GM21526 (cell line): Measurements from ENCODE around the gene GATD1.
"Not testable (repeated sequence)": the region's sequence is repeated elsewhere in the genome, so short reads cannot be mapped to it uniquely, and the experiment has no call there.

Experiments used
- ATAC-seq: cut with Tn5 transposase; IDR thresholded peaks from one replicate; pipeline ENCODE4 v1.9.1; 2021; ENCODE audit warnings: moderate library complexity; ENCODE audit not compliant: unreplicated experiment, low FRiP score

The GATD1 gene

GRCh38 chr11:765025-765801 lies 12.1 kb downstream of the GATD1 start:
- ATAC-seq, result no peak

GRCh38 chr11:764322-765024 lies 12.8 kb downstream of the GATD1 start:
- ATAC-seq, result no peak

DNA sequence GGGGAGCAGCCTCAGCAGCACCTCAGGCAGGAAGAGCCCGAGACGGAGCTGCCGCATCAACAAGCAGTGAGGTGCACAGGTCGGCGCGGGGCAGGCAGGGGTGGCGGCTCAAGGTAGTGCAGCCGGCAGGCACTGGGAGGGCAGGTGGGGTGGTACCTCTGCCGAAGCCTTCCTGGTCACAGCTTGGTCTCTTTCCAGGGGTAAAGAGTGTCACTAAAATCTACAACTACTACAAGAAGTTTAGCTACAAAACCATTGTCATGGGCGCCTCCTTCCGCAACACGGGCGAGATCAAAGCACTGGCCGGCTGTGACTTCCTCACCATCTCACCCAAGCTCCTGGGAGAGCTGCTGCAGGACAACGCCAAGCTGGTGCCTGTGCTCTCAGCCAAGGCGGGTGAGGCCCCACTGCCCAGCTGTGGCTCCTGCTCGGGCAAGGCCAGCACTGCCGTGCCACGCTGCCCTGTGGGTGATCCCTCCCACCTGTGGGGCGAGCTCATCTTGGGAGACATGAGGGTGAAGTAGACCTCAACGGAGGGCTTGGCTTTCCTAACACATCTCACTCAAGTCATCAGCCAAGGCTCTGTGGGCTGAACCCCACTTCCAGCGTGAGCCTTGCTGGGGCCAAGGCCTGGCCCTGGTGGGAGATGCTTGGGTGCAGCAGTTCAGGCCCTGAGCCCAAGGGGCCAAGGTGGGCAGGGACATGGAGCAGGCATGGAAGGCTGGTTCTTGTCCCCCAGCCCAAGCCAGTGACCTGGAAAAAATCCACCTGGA lies 13.6 kb downstream of the GATD1 start:
- ATAC-seq, result no peak

DNA sequence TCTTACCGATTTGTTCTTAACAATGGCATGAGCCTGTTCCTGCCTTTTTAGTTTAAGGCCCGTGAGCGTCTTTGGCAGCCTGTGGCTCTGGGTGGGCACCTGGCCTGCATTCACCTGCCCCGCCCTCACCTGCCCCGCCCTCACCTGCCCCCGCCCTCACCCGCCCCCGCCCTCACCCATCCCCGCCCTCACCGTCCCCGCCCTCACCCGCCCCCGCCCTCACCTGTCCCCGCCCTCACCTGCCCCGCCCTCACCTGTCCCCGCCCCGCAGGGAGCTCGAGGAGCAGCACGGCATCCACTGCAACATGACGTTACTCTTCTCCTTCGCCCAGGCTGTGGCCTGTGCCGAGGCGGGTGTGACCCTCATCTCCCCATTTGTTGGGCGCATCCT lies 14.2 kb downstream of the GATD1 start:
- no peak for ATAC-seq

- no peak for ATAC-seq
These were observed 14.7 kb downstream of the GATD1 start for GRCh38 chr11:762421-763072.

- no peak for ATAC-seq
These were observed 15.7 kb downstream of the GATD1 start for GRCh38 chr11:761526-762108.

- ATAC-seq, result no peak
These were observed 17.1 kb downstream of the GATD1 start for GRCh38 chr11:760236-760635.

DNA sequence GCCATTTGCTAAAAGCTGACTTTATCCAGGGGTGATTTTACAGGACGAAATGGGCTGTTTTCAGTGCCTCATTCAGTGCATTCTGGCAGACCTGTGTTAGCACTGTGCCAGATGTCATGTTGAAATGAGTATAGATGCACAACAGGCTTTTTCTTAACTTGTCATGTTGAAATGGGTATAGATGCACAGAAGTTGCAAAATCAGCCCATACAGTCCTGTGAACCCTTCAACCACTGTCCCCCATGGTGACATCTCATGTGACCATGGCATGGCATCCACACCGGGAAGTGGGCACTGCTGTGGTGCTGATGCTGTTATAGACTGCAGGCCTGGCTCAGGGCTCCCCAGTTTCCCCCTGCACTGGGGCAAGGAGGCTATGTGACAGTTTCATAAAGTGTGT lies 27.6 kb downstream of the GATD1 start:
- no peak for ATAC-seq

GRCh38 chr11:748007-748359 lies 29.3 kb downstream of the GATD1 start:
- peak; percentile 10 for ATAC-seq

- ATAC-seq, result peak; percentile 77
These were observed 29.9 kb downstream of the GATD1 start, which contains the start of gene TALDO1 for GRCh38 chr11:747158-748006. TSS of gene TALDO1 (plus strand) at chr11:747464. CDS start at chr11:747482, 18 bp downstream.

GRCh38 chr11:746289-747157 lies 30.8 kb downstream of the GATD1 start:
- ATAC-seq, result peak; percentile 13

GRCh38 chr11:745428-745827 lies 31.9 kb downstream of the GATD1 start:
- no peak for ATAC-seq

GRCh38 chr11:742571-743201 lies 34.6 kb downstream of the GATD1 start:
- no peak for ATAC-seq

DNA sequence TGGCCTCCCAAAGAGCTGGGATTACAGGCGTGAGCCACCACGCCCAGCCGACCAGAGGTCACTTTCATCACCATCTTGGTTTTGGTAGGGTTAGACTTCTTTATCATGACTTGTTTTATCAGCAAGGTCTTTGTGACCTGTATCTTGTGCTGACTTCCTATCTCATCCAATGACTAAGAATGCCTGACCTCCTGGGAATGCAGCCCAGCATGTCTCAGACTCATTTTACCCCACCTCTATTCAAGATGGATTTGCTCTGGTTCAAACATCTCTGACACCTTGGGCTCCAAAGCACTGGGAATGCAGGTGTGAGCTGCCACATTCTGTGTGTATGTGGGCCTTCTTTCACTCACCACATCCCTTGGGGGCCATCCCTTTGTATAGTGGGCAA lies 35.1 kb downstream of the GATD1 start:
- no peak for ATAC-seq

DNA sequence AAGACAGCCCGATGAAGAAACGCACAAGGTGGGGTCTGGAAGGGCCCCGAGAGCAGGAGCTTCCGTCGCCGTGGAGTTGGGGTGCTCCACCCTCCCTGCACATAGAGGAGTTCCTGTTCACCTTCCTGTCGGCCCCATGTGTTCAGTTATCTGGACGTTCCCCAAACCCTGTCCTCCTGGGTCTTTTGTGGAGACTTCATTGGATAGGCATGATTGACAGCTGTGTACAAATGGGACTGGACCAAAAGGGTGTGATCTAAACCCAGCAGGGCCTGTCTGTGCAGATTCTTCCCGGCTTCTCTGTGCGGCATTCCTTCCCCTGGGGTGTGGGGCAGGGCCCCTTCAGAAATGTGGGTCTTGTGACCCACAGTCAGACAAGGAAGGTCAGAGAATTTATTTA lies 39.4 kb downstream of the GATD1 start:
- ATAC-seq, result not testable (repeated sequence)

DNA sequence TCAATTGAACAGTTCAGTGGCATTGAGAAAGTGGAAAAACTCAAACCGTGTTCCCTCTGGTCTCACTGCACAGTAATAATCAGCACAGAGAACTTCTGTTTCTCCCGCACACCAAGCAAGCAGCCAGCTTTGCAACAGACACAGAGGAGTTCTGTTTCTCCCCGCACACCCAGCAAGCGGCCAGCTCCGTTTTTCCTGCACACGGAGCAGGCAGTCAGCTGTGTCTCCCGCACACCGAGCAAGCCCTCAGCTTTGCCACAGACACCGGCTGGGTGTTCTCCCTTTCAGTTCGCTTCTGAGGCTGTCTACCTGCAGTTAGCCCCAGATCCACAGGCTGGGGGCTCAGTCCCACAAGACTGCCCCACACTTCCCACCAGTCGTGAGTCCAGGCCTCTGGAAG lies 39.9 kb downstream of the GATD1 start:
- no peak for ATAC-seq

GRCh38 chr11:734541-734940 lies 42.7 kb downstream of the GATD1 start:
- not testable (repeated sequence) for ATAC-seq

- ATAC-seq, result no peak
These were observed 44.2 kb downstream of the GATD1 start for GRCh38 chr11:733072-733471.
